Measurements from ENCODE around the gene NEDD9.

NEDD9 gene

DNA sequence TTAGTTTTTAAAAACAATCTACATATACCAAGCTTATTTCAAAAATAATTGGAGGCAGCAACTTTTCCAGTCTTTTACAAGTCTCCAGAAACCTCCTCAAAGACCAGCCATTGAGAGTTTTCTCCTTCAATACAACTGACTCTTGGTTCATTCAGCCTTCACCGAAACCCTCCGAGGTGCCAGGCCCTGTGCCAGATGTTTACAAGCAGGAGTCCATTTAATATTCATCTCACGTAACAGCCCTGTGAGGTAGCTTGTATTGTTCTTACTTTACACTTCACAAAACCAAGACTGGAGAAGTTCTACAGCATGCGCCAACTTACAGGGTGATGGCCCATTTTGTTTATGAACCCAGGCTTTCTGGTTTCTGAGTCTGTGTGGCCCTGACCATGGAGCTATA is 5.5 kb upstream of the NEDD9 start (continued):
- TF ChIP-seq ATF2 (tag by site-specific recombination; IDR thresholded peaks at IDR 0.05; ENCODE audit: low read depth), result no peak
- no peak for TF ChIP-seq PRDM6 (tag by site-specific recombination; IDR thresholded peaks at IDR 0.05)
- TF ChIP-seq, protein P1, sequence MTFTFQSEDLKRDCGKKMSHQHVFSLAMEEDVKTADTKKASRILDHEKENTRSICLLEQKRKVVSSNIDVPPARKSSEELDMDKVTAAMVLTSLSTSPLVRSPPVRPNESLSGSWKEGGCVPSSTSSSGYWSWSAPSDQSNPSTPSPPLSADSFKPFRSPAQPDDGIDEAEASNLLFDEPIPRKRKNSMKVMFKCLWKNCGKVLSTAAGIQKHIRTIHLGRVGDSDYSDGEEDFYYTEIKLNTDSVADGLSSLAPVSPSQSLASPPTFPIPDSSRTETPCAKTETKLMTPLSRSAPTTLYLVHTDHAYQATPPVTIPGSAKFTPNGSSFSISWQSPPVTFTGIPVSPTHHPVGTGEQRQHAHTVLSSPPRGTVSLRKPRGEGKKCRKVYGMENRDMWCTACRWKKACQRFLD (tag by site-specific recombination; IDR thresholded peaks at IDR 0.05), result no peak
- no peak for TF ChIP-seq ZFP37 (tag by site-specific recombination; IDR thresholded peaks at IDR 0.05)

GRCh38 chr6:11237428-11237827 is 5.0 kb upstream of the NEDD9 start:
- ChIA-PET CTCF (interaction anchor here (0.8 to 1.7 kb wide), 3 partner anchors 15 to 259 kb away, joined by 3 to 4 read pairs (median 3); no protein-coding TSS in a partner anchor), POLR2A (no interaction called here)
- peaks cover 4% of the 10 kb centered on the region for H3K4me1 ChIP-seq (ENCODE audit: control insufficient read depth, insufficient read depth, low read length)

More at GRCh38 chr6:11237428-11237827, 5.0 kb upstream of the NEDD9 start:
- no peaks in the 10 kb centered on the region for H3K36me3 ChIP-seq (ENCODE audit: control insufficient read depth in 2 of 2, insufficient read depth in 1 of 2, low read length in 2 of 2)
- H3K9me3 ChIP-seq (ENCODE audit: control insufficient read depth, insufficient read depth, low read depth, low read length), result no peaks in the 10 kb centered on the region
- no peak for TF ChIP-seq KLF10 (tag by site-specific recombination; IDR thresholded peaks at IDR 0.05)
- no peak for TF ChIP-seq ZNF580 (tag by site-specific recombination; IDR thresholded peaks at IDR 0.05)
- no peak for TF ChIP-seq TCF7L2 (IDR thresholded peaks at IDR 0.05; ENCODE audit: borderline replicate concordance, low read depth, low read length)
- no peak for TF ChIP-seq ZNF501 (tag by site-specific recombination; IDR thresholded peaks at IDR 0.05)
- no peak for TF ChIP-seq ZNF391 (tag by site-specific recombination; IDR thresholded peaks at IDR 0.05; ENCODE audit: borderline replicate concordance, low read depth)
- no peak for TF ChIP-seq FEZF1 (tag by site-specific recombination; IDR thresholded peaks at IDR 0.05)
- no peak for TF ChIP-seq ZSCAN16 (tag by site-specific recombination; IDR thresholded peaks at IDR 0.05)
- TF ChIP-seq, protein P2, sequence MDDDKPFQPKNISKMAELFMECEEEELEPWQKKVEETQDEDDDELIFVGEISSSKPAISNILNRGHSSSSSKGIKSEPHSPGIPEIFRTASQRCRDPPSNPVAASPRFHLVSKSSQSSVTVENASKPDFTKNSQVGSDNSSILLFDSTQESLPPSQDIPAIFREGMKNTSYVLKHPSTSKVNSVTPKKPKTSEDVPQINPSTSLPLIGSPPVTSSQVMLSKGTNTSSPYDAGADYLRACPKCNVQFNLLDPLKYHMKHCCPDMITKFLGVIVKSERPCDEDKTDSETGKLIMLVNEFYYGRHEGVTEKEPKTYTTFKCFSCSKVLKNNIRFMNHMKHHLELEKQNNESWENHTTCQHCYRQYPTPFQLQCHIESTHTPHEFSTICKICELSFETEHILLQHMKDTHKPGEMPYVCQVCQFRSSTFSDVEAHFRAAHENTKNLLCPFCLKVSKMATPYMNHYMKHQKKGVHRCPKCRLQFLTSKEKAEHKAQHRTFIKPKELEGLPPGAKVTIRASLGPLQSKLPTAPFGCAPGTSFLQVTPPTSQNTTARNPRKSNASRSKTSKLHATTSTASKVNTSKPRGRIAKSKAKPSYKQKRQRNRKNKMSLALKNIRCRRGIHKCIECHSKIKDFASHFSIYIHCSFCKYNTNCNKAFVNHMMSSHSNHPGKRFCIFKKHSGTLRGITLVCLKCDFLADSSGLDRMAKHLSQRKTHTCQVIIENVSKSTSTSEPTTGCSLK (tag by site-specific recombination; IDR thresholded peaks at IDR 0.05), result no peak
- no peak for TF ChIP-seq KLF1 (tag by site-specific recombination; IDR thresholded peaks at IDR 0.05)
- no peak for TF ChIP-seq ZNF223 (tag by site-specific recombination; IDR thresholded peaks at IDR 0.05)
- TF ChIP-seq ZXDB (tag by site-specific recombination; IDR thresholded peaks at IDR 0.05), result no peak
- no peak for TF ChIP-seq GLI4 (tag by site-specific recombination; IDR thresholded peaks at IDR 0.05)
- TF ChIP-seq ZNF707 (tag by site-specific recombination; IDR thresholded peaks at IDR 0.05), result no peak
- no peak for TF ChIP-seq ZBTB1 (tag by site-specific recombination; IDR thresholded peaks at IDR 0.05)
- TF ChIP-seq, protein P3, sequence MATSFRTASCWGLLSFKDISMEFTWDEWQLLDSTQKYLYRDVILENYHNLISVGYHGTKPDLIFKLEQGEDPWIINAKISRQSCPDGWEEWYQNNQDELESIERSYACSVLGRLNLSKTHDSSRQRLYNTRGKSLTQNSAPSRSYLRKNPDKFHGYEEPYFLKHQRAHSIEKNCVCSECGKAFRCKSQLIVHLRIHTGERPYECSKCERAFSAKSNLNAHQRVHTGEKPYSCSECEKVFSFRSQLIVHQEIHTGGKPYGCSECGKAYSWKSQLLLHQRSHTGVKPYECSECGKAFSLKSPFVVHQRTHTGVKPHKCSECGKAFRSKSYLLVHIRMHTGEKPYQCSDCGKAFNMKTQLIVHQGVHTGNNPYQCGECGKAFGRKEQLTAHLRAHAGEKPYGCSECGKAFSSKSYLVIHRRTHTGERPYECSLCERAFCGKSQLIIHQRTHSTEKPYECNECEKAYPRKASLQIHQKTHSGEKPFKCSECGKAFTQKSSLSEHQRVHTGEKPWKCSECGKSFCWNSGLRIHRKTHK (tag by site-specific recombination; IDR thresholded peaks at IDR 0.05), result no peak
- no peak for TF ChIP-seq ZNF639 (tag by site-specific recombination; IDR thresholded peaks at IDR 0.05)
- TF ChIP-seq ZNF132 (tag by site-specific recombination; IDR thresholded peaks at IDR 0.05; ENCODE audit: borderline replicate concordance), result no peak
- H3K4me3 ChIP-seq (ENCODE audit: low read depth, low read length), result no peak overlapping the region
- no peak overlapping the region for H3K27ac ChIP-seq (ENCODE audit: extremely low read depth, low read depth, low read length)
